Astrocyte (in vitro differentiated cells and primary cell): ENCODE results near the gene RTKN2.

Experiments used
- EZH2 ChIP-seq: IDR thresholded peaks from 2 replicates; pipeline ENCODE4 v1.6.1; 2012; ENCODE audit warnings: mild to moderate bottlenecking, low read length, inconsistent platforms; ENCODE audit not compliant: insufficient read depth
- TF ChIP-seq, protein P1 (sequence below): IDR thresholded peaks from 2 replicates; pipeline ENCODE4 v1.5.1; 2011; ENCODE audit warnings: low read depth, mild to moderate bottlenecking, inconsistent platforms, low read length, moderate library complexity; ENCODE audit not compliant: insufficient read depth

- TF ChIP-seq, protein P1, sequence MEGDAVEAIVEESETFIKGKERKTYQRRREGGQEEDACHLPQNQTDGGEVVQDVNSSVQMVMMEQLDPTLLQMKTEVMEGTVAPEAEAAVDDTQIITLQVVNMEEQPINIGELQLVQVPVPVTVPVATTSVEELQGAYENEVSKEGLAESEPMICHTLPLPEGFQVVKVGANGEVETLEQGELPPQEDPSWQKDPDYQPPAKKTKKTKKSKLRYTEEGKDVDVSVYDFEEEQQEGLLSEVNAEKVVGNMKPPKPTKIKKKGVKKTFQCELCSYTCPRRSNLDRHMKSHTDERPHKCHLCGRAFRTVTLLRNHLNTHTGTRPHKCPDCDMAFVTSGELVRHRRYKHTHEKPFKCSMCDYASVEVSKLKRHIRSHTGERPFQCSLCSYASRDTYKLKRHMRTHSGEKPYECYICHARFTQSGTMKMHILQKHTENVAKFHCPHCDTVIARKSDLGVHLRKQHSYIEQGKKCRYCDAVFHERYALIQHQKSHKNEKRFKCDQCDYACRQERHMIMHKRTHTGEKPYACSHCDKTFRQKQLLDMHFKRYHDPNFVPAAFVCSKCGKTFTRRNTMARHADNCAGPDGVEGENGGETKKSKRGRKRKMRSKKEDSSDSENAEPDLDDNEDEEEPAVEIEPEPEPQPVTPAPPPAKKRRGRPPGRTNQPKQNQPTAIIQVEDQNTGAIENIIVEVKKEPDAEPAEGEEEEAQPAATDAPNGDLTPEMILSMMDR: no peak
- no peak for TF ChIP-seq EZH2
Observed at GRCh38 chr10:62175251-62175650, 93.4 kb downstream of the RTKN2 start.
